Measurements from ENCODE around the gene RAN. TPM values are rescaled to one million over a fixed set of nuclear protein-coding genes. Genes with fewer than 3 reads are reported as not detected.
"Not testable (repeated sequence)": the region's sequence is repeated elsewhere in the genome, so short reads cannot be mapped to it uniquely, and the experiment has no call there.

Gene RAN
- polyA plus RNA-seq, 3 donors from 2014 or later = 428 to 585 (median 478) TPM

DNA sequence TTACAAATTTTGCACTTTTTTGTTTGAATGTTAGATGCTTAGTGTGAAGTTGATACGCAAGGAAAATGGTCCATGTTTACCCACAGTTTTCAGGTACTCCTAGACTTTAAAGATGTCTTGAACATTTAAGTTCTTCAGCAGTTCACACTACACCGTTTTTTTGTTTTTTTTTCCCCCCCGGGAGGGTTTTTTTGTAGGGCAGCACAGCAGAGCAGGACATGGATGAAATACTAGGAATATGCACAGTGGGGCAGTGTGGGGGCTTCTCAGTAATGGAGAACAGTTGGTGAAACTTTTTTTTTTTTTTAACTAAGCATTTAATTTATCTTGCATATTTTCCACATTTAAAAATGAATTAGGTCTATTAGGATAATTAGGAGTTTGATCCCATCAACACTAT, 4.9 kb downstream of the RAN start:
- H3K4me1 Mint-ChIP-seq = peaks cover 45 to 72% of the 10 kb centered on the region in 2 donors
- H3K27ac Mint-ChIP-seq = peak overlapping the region in 2 of 6 donors; percentile 51 to 72
- H3K27me3 Mint-ChIP-seq (ENCODE audit: low read depth in 3 of 3) = peaks cover 0 to 9% (median 2%) of the 10 kb centered on the region in 3 donors
- no peaks in the 10 kb centered on the region for H3K9me3 Mint-ChIP-seq
- peaks cover 15 to 41% (median 30%) of the 10 kb centered on the region in 3 donors for H3K36me3 Mint-ChIP-seq
- no peak overlapping the region for H3K4me3 Mint-ChIP-seq
- DNase-seq = no peak

DNA sequence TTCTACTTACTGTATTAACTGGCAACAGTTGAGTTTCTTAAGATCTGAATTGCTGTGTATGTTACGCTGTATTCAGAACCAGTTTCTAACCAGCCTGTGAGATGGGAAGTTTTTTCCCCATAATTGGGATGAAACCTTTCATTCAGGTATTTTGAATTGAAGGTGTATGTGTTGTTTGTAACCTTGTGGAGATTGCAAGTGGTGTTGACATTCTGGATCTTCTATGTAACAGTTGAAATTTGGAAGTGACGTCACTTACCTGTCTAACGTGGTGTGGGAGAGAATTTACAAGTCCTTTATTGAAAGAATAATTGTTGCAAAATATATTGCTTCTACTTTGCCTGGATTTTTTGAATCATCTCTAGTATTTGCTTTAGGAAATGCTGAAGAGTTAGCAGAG, 5.5 kb downstream of the RAN start:
- DNase-seq = no peak
- Mint-ChIP-seq H3K4me1 (peaks cover 45 to 72% of the 10 kb centered on the region in 2 donors), H3K9me3 (no peaks in the 10 kb centered on the region), H3K36me3 (peaks cover 15 to 41% (median 30%) of the 10 kb centered on the region in 3 donors), H3K27me3 (ENCODE audit: low read depth in 3 of 3) (peaks cover 0 to 8% (median 2%) of the 10 kb centered on the region in 3 donors), H3K27ac (no peak overlapping the region), H3K4me3 (no peak overlapping the region)

DNA sequence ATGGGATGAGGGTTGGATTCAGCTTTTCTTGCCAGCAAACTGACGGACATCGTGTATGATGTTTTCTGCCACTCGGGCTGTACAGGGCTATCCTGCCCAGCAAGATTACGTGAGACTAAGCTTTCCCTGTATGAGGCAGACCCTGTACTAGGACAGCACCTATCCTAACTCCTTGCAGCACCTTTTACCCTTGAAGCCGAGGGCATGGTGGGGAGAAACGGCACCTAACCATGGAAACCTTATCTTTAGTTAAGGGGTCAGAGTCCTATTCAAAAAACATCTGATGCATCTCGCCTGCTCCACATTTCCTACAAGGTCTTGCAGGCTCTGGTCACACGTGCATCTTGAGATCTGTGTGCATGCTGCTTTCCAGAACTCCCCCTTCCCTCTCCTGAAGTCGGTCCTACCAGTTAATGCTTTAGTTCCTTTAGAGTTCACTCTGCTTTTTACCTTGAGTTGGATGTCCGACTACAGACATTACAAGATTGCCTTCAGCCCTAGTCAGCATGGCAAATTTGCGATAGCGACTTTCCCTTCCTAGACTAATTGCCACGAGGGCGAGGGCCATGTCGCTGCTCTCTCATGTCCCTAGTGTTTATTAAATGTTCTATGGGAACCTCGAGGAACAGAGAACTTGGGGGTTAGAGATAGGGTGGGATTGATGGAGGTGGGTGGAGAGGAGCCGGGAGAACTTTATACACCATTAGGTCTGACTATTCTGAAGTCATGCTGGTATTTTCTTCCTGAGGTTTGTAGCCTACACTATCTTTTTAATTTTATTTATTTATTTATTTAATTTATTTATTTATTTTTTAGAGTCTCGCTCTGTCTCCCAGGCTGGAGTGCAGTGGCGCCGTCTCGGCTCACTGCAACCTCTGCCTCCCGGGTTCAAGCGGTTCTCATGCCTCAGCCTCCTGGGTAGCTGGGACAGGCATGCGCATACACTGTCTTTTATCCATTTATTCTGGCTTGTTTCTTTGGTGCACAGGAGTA, 6.6 kb downstream of the RAN start:
- Mint-ChIP-seq H3K4me1 (peaks cover 34 to 61% of the 10 kb centered on the region in 2 donors), H3K27ac (peak overlapping the region in 1 of 6 donors; percentile 62), H3K27me3 (ENCODE audit: low read depth in 3 of 3) (peaks cover 0 to 5% (median 2%) of the 10 kb centered on the region in 3 donors), H3K9me3 (no peaks in the 10 kb centered on the region), H3K36me3 (peaks cover 9 to 33% (median 25%) of the 10 kb centered on the region in 3 donors), H3K4me3 (peak overlapping the region in 3 of 5 donors; percentile 49 to 90 (median 87))
- DNase-seq = no peak

DNA sequence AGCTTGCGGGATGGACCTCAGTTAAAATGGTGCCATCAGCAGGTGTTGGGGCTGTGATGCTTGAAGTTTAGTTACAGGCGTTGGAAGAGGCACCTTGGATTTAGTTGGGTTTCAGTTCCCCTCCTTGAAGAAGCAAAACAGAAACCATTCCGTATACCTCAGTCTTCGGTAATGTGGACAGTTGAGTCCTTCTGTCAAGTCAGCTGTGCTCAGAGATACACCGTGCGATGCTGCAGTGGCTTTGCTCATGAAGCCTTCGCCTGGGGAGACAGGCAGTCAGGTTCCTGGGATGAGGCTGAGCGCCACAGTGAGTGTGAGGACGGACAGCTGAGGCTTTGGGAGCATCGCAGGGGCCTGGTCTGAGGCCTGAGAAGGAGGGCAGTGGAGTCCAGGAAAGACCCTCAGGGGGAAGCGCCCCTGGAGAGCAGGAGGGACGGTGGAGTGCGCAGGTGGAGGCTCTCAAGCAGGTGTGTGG, 7.4 kb downstream of the RAN start:
- no peaks in the 10 kb centered on the region for H3K9me3 Mint-ChIP-seq
- H3K36me3 Mint-ChIP-seq = peaks cover 8 to 29% (median 23%) of the 10 kb centered on the region in 3 donors
- H3K27ac Mint-ChIP-seq = peak overlapping the region in 3 of 6 donors; percentile 62 to 81 (median 66)
- no peak for DNase-seq
- H3K27me3 Mint-ChIP-seq (ENCODE audit: low read depth in 3 of 3) = peaks cover 0 to 5% (median 2%) of the 10 kb centered on the region in 3 donors
- peak overlapping the region; percentile 13 to 90 (median 86) for H3K4me3 Mint-ChIP-seq
- peaks cover 31 to 53% of the 10 kb centered on the region in 2 donors for H3K4me1 Mint-ChIP-seq

- peaks cover 4 to 23% (median 19%) of the 10 kb centered on the region in 3 donors for H3K36me3 Mint-ChIP-seq
- peaks cover 0 to 5% (median 2%) of the 10 kb centered on the region in 3 donors for H3K27me3 Mint-ChIP-seq (ENCODE audit: low read depth in 3 of 3)
- no peaks in the 10 kb centered on the region for H3K9me3 Mint-ChIP-seq
- H3K4me1 Mint-ChIP-seq = peaks cover 25 to 47% of the 10 kb centered on the region in 2 donors
- DNase-seq = peak; percentile 14 to 24 (median 17)
- H3K4me3 Mint-ChIP-seq = peak overlapping the region; percentile 79 to 90 (median 86)
- H3K27ac Mint-ChIP-seq = peak overlapping the region; percentile 62 to 80 (median 74)
These were observed 8.0 kb downstream of the RAN start for GRCh38 chr12:130879781-130880389.

GRCh38 chr12:130880411-130880885, 8.6 kb downstream of the RAN start:
- Mint-ChIP-seq H3K36me3 (peaks cover 4 to 19% (median 15%) of the 10 kb centered on the region in 3 donors), H3K4me1 (peaks cover 24 to 44% of the 10 kb centered on the region in 2 donors), H3K27me3 (ENCODE audit: low read depth in 3 of 3) (peaks cover 0 to 5% (median 2%) of the 10 kb centered on the region in 3 donors), H3K4me3 (peak overlapping the region; percentile 79 to 90 (median 86)), H3K27ac (peak overlapping the region; percentile 62 to 80 (median 74)), H3K9me3 (no peaks in the 10 kb centered on the region)
- DNase-seq = peak; percentile 7 to 19 (median 17)

DNA sequence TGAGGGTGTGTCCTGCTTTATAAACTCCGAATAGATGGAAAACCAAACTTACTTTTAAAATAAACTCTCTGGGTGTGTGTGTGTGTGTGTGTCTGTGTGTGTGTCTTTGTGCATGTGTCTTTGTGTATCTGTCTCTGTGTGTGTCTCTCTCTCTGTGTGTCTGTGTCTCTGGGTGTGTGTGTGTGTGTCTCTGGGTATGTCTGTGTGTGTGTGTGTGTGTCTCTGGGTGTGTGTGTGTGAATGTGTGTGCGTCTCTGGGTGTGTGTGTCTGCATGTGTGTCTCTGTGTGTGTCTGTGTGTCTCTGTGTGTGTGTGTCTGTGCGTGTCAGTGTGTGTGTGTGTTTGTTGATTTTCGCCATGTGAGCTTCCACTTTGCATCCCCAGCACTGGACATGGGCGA, 9.2 kb downstream of the RAN start:
- Mint-ChIP-seq H3K27me3 (ENCODE audit: low read depth in 3 of 3) (peaks cover 0 to 4% (median 2%) of the 10 kb centered on the region in 3 donors), H3K36me3 (peaks cover 0 to 14% (median 10%) of the 10 kb centered on the region in 3 donors), H3K9me3 (no peaks in the 10 kb centered on the region), H3K4me3 (peak overlapping the region; percentile 64 to 90 (median 86)), H3K27ac (peak overlapping the region in 4 of 6 donors; percentile 62 to 83 (median 70)), H3K4me1 (peaks cover 24 to 39% of the 10 kb centered on the region in 2 donors)
- no peak for DNase-seq

- H3K9me3 Mint-ChIP-seq = no peaks in the 10 kb centered on the region
- H3K36me3 Mint-ChIP-seq = peaks cover 0 to 8% (median 7%) of the 10 kb centered on the region in 3 donors
- H3K27ac Mint-ChIP-seq = no peak overlapping the region
- peaks cover 24 to 37% of the 10 kb centered on the region in 2 donors for H3K4me1 Mint-ChIP-seq
- H3K27me3 Mint-ChIP-seq (ENCODE audit: low read depth in 3 of 3) = peaks cover 0 to 6% (median 2%) of the 10 kb centered on the region in 3 donors
- H3K4me3 Mint-ChIP-seq = no peak overlapping the region
- DNase-seq = no peak
These were observed 9.7 kb downstream of the RAN start for GRCh38 chr12:130881548-130881947.

- not testable (repeated sequence) for H3K9me3 Mint-ChIP-seq; H3K36me3 Mint-ChIP-seq; DNase-seq; H3K27ac Mint-ChIP-seq; H3K4me1 Mint-ChIP-seq; H3K27me3 Mint-ChIP-seq (ENCODE audit: low read depth in 3 of 3); H3K4me3 Mint-ChIP-seq
These were observed 15.3 kb downstream of the RAN start for GRCh38 chr12:130887190-130887589.

DNA sequence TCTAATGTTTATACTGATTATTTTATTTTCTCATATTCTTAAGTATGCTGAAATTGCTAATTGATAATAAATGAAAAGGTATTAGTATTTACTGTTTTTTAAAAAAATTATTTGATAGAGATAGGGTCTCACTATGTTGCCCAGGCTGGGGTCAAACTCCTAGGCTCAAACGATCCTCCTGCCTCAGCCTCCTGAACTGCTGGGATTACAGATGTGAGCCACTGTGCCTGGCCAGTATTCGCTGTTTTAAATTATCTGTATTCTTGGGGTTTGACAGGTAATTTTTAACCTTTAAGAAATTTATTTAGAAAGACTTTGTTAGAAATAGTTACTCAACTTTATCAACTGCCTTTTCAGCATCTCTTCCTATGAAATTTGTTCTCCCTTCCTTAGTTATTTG, 32.2 kb downstream of the RAN start:
- Mint-ChIP-seq H3K27ac (no peak overlapping the region), H3K27me3 (ENCODE audit: low read depth in 3 of 3) (peaks cover 4 to 14% (median 5%) of the 10 kb centered on the region in 3 donors), H3K36me3 (no peaks in the 10 kb centered on the region), H3K4me3 (no peak overlapping the region), H3K4me1 (no peaks in the 10 kb centered on the region), H3K9me3 (peaks cover 0 to 2% (median 0%) of the 10 kb centered on the region in 6 donors)
- no peak for DNase-seq

GRCh38 chr12:130904936-130905455, 33.1 kb downstream of the RAN start:
- H3K4me1 Mint-ChIP-seq, H3K9me3 Mint-ChIP-seq, DNase-seq, H3K36me3 Mint-ChIP-seq, H3K4me3 Mint-ChIP-seq, H3K27ac Mint-ChIP-seq: not testable (repeated sequence)
- H3K27me3 Mint-ChIP-seq (ENCODE audit: low read depth in 3 of 3) = peaks cover 4 to 21% (median 6%) of the 10 kb centered on the region in 3 donors

DNA sequence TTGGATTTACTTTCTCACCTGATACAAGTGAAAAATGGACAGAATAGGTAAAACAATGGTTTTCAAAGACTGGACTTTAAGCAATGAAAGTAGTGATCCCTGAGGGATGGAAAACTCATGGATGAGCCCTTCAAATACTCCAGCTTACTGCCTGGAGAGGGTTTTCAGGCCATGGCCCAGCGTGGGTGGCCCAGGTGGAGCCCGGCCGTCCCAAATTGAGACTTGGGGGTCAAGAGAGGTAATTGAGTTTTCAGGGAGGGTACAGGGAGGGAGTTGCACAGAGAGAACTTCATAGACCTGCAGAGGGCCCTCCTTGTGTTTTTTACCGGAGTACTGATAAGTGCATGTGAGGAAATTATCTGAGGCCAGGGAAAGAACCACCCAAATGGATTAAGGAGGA, 37.2 kb downstream of the RAN start:
- Mint-ChIP-seq H3K9me3 (peaks cover 5 to 20% (median 11%) of the 10 kb centered on the region in 6 donors), H3K27me3 (ENCODE audit: low read depth in 3 of 3) (peaks cover 4 to 25% (median 8%) of the 10 kb centered on the region in 3 donors), H3K4me3 (no peak overlapping the region), H3K36me3 (peaks cover 0 to 11% (median 0%) of the 10 kb centered on the region in 3 donors), H3K4me1 (no peaks in the 10 kb centered on the region), H3K27ac (no peak overlapping the region)
- DNase-seq = no peak

DNA sequence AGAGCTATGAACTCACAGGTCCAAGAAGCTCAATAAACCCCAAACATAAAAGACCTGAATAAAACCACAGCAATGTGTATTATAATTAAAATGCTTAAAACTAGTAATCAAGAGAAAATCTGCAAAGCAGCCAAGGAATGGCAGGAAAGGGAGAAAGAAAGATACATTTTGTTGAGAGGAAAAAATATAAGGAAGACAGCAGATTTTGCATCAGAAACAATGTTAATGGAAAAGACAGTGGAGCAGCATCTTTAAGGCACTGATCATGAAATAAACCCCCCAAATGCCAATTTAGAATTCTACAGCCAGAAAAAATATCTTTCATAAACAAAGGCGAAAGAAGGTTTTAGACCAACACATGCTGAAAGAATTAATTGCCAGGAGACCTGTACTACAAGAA, 39.3 kb downstream of the RAN start:
- no peak for DNase-seq
- H3K4me3 Mint-ChIP-seq = no peak overlapping the region
- H3K36me3 Mint-ChIP-seq = peaks cover 0 to 11% (median 0%) of the 10 kb centered on the region in 3 donors
- no peak overlapping the region for H3K27ac Mint-ChIP-seq
- H3K9me3 Mint-ChIP-seq = peaks cover 5 to 20% (median 11%) of the 10 kb centered on the region in 6 donors
- no peaks in the 10 kb centered on the region for H3K4me1 Mint-ChIP-seq
- peaks cover 4 to 28% (median 6%) of the 10 kb centered on the region in 3 donors for H3K27me3 Mint-ChIP-seq (ENCODE audit: low read depth in 3 of 3)
